NCI-H460 (cell line): ENCODE data around the gene TBCB. TPM values are rescaled to one million over a fixed set of nuclear protein-coding genes. Genes with fewer than 3 reads are reported as not detected.
"Not testable (repeated sequence)": the region's sequence is repeated elsewhere in the genome, so short reads cannot be mapped to it uniquely, and the experiment has no call there.

ENCODE experiments used
- DNase-seq: peaks from one replicate; pipeline ENCODE4 v3.0.0-alpha.2; 2016; ENCODE audit warnings: low read depth; ENCODE audit errors: extremely low read depth
- total RNA-seq: library from RNA; depleted of rRNA; stranded (reverse); fragments of >200 nt; shearing (Covaris generic); gene quantifications from 2 replicates; pipeline ENCODE4 v1.2.3, GENCODE V29; 2014

The TBCB gene
- total RNA-seq, 1 experiment from 2014 or later, result 147 TPM

DNA sequence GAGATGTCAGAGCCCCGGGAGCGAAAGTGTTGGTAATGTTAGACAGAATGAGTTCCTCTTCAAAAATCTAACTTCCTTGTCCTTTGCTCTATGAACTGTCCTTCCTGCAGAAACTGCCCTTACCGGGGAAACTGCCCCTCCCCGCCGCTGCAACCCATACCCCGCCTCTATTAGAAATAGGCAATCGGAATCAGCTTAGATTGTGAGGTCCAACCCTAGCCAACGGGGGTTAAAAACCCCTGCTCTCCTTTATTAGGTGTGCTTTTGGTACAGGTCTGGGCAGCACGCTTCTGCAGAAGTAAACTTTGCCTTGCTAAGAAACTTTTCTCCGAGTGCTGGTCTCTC lies 13.1 kb downstream of the TBCB start:
- DNase-seq, result no peak

DNA sequence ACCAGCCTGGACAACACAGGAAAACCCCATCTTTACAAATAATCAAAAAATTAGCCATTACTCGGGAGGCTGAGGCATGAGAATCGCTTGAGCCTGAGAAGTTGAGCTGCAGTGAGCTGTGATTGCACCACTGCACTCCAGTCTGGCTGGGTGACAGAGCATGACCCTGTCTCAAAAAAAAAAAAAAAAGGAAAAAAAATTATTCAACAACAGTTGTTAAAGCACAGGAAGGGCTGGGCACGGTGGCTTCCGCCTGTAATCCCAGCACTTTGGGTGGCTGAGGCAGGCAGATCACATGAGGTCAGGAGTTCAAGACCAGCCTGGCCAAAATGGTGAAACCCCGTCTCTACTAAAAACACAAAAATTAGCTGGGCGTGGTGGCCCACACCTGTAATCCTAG lies 16.0 kb downstream of the TBCB start:
- DNase-seq, result not testable (repeated sequence)

DNA sequence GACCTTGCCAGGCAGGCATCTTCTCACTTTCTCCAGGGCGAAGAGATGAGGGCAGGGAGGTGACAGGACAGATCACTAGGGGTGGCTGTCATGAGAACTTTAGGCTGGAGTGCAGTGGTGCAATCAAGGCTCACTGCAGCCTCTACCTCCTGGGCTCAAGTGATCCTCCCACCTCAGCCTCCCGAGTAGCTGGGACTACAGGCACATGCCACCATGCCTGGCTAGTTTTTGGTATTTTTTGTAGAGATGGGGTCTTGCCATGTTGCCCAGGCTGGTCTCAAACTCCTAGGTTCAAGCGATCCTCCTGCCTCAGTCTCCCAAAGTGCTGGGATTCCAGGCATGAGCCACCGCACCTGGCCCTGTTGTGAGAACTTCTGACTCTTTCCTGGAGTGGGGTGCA lies 19.6 kb downstream of the TBCB start:
- not testable (repeated sequence) for DNase-seq

DNA sequence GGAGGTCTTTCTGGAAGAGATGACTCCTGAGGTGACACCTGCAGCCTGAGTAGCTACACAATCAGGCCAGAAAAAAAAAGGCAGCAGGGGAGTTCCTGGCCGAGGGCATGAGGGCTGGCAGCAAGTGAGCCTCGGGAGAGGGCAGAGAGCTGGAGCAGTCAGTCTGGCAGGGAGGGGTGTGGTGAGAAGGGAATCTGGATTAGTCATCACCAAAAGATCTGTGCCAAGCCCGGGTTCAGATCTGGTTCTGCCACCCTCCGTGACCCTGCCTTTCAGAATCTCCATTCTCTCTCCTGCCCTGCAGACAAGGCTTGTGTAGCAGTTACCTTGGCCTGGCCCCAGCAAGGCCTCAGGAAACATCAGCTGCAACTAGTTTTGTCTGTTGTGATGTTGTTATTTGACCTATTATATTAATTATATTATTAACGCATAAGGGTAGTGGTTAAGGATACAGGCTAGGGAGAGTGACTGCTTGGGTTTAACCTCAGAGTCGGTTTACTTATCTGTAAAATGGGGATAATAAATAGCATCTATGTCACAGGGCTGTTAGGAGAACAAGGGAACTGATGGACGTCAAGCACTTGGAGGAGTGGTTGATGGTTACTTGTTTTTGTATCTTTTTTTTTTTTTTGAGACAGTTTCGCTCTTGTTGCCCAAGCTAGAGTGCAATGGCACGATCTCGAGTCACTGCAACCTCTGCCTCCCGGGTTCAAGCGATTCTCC lies 21.9 kb downstream of the TBCB start:
- peak; percentile 57 for DNase-seq

DNA sequence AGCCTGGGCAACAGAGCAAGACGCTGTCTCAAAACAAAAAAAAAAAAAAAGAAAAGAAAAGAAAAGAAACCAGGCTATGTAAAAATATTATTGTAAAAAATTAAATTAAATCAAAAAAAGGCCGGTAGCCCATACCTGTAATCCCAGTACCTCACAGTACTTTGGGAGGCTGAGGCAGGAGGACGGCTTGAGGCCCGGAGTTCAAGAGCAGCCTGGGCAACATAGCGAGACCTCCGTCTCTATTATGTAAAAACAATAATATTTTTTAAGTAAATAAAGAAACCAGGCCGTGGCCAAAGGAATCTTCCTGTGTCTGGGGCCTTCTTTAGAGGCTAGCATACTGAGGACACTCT lies 23.8 kb downstream of the TBCB start:
- no peak for DNase-seq

DNA sequence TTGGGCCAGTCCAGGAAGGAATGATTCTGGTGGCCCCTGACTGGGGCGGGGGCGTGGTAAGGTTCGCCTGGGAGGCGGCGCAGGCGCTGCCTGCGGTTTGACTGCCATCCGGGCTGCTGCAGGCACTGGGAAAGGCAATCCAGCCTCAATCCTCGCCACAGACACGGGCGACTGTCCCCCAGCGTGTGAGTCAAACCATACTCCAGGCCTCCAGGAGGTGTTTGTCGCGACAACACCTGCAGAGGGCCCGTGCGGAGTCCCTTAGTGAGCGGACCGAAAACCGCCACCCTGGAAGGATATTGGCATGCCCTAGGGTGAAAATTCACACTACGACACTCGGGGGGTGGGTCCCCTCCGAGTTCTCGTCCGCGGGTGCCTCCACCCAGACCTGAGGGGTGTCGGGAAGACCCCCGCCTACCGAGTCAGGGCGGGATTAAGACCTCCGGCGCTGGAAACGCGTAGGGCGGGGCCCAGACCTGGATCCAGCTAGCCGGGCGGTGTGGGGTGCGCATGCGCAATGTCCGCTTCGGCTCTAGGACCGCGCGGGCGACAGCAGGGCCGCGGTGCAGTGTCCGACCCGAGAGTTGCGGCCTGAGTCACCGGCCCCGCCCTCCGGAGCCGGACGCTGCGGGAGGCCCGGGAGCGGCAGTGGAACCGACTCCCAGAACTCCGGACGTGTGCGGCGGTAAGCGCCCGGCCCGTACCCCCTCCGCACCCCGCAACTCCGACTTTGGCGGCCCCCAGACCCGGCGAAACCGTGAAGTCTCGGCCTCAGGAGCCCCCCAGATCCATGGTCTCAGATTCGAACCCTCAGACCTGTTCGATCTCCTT lies 24.4 kb downstream of the TBCB start, which contains the start of gene CAPNS1:
CAPNS1 (plus strand) TSS at position 594 of the 831 bp plus-strand sequence. CDS start 946 bp downstream, outside the sequence.
- DNase-seq, result peak; percentile 97

DNA sequence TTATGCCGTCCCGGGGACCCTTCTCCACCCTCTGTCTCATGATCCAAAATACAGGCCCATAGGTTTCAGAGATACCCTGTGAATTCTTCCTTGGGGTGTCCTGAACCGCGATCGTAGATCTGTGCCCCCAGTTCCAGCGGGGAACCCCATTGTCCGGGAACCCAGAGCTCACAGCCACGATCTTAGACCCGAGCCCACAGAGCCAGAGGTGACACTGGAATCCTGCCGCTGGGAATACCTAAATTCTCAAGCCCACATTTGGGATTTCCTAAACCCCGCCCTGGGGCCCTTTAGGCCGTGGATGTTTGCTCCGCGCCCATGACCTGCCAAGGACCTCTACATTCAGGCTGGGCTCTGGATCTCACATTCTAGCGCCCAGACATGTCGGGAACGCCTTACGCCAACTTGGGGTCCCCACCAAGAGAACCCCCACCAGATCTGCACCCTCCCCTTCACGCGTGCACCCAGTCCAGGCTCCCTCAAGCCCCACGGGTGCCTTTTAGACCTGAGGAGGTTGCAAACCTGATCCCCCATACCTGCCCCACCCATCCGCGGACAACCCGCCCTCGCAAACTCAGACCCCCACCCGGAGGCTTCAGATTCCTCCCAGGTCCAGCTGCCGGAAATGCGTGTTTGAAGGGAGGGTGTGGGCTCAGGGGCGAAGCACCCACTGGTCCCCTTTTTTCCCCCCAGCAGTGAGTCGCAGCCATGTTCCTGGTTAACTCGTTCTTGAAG lies 25.2 kb downstream of the TBCB start:
- peak; percentile 54 for DNase-seq

DNA sequence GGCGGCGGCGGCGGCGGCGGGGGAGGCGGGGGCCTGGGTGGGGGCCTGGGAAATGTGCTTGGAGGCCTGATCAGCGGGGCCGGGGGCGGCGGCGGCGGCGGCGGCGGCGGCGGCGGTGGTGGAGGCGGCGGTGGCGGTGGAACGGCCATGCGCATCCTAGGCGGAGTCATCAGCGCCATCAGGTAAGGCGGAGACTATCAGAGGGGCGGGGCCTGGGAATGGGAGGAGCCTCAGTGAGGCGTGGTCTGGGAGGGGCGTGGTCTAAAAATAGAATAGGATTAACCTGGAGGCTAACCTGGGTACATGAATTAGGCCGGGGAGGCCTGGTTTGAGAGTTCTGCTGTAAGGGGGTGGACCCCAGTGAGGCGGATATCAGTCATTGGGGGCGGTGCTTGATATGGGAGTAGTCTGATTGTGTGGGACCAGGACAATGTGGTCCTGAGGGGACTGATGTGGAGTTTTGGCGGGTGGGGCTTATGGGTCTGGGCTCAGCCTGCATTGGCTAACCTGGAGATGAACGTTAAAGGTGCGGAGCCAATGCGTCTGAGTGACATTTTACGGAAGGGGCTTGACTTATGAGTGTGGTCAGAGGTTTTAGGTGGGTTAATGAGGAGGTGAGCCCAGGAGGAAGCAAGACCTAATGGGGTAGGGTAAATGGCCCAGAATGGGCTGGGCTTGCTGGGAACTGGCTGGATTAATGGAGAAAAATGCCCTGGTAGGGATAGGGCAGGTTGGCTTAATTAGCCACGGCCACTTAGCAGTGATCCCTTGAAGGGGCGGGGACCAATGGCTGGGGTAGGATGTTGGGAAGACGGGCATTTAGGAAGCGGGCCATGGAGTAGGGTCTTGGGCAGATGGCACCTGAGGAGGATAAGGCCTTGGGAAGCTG lies 26.0 kb downstream of the TBCB start:
- peak; percentile 86 for DNase-seq

DNA sequence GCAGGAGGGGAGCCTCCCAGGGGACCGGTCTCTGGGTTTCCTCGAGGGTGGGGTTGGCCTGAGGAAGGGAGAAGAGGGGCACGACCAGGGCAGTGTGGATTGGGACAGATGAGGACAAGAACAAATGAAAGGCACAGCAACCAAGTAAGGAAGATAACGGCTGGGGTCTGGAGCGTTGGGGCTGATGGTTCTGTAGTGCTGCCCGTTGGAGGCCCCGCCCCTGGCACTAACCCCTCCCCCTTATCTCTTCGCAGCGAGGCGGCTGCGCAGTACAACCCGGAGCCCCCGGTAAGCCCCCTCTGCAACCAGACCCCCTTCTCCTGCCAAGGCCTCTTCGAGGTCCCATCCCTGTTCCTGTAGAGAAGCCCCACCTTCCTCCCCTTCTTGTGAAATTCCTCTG lies 26.8 kb downstream of the TBCB start:
- no peak for DNase-seq

DNA sequence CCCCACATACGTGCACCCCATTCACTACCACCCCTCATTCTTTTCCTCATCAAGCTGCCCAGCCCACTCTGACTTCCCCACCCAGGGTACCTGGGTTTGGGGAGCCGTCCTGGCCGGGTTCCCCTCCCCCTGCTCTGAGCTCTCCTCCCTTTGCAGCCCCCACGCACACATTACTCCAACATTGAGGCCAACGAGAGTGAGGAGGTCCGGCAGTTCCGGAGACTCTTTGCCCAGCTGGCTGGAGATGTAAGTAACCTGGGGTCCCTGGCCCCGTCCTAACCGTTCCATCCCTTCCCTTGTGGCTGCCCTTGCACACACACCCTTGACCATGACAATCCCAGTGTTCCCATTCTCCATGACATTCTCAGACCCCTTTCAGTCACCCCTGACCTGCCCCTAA lies 27.2 kb downstream of the TBCB start:
- DNase-seq, result no peak

DNA sequence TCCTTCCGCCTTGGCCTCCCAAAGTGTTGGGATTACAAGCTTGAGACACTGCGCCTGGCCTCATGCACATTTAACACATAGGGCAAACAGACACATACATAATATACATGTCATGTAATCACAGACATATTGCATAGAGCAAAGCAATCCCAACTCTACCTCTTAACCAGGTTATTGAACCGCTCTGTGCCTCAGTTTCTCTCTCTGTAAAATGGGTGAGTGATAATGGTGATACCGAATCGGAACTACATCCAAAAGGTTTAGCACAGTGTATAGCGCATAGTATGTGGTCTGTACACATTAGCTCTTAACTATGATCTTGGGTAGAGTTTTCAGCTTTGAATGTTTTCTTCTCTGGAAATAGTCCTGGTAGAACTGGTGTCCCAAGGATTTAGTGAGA lies 29.4 kb downstream of the TBCB start:
- no peak for DNase-seq

DNA sequence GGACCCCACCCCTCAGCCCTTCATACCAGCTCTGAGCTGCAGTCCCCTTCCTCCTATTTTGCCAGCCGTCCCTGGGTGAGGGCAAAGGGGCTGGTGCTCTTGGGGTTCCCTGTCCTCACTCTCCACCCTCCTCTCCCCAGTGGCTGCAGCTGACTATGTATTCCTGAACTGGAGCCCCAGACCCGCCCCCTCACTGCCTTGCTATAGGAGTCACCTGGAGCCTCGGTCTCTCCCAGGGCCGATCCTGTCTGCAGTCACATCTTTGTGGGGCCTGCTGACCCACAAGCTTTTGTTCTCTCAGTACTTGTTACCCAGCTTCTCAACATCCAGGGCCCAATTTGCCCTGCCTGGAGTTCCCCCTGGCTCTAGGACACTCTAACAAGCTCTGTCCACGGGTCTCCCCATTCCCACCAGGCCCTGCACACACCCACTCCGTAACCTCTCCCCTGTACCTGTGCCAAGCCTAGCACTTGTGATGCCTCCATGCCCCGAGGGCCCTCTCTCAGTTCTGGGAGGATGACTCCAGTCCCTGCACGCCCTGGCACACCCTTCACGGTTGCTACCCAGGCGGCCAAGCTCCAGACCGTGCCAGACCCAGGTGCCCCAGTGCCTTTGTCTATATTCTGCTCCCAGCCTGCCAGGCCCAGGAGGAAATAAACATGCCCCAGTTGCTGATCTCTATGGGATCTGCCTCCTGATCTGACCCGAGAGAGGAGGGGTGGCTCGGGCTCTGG lies 34.6 kb downstream of the TBCB start:
- no peak for DNase-seq

DNA sequence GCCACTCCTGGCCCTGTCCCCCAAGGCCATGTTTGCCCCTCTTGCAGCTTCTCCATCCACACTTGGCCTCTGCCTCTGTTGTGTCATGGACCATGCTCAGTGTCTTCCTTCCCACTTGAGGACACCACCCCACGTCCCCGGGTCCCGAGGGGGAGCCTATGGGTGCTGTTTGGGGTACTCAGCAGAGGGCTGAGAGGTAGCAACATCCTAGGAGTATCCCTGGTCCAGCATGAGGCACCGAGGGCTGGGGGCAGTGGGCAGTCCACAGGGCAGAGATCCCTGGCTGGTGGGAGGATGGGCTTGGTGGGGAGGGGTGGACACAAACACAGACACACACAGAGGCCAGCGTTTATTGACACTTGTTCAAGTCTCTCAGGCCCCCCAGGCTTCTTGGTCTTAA lies 35.3 kb downstream of the TBCB start:
- DNase-seq, result no peak

DNA sequence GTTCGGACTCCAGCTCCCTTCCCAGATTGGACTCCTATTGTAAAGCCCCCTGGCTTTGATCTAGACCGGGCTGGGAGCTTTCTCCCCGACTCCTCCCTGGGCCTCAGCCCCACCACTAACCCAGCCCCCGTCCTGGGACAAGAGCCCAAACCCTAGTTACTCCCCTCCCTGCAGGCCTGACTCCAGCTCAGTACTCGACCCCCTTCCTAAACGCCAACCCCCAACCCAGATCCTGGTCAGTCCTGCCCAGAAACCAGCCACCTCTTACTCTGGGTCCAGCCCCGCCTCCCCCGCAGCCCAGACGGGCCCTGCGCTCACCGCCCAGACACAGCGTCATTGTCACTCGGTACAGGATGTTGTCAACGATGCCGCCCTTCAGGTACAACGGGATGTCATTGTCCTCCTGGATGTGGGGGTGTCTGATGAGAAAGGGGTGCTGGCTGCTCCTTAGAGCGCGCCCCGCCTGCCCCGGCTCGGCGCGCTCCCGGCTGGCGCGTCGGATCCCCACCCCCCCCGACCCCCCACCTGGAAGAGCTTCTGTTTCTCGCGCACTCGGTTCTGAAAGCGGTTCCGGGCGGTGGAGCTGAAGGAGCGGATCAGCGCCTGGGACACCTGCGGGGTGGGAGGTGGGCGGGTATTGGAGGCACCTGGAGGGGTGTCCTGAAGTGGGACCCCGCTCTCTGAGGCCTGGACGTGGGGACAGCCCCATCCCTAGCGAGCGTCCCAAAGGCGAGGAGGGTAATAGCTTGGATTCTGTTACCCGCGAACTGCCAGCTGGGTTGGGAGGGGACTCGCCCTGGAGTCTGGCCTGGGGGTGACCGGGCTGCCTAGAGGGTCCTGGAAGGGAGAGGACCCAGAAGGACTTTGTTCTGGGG lies 36.1 kb downstream of the TBCB start:
- no peak for DNase-seq

DNA sequence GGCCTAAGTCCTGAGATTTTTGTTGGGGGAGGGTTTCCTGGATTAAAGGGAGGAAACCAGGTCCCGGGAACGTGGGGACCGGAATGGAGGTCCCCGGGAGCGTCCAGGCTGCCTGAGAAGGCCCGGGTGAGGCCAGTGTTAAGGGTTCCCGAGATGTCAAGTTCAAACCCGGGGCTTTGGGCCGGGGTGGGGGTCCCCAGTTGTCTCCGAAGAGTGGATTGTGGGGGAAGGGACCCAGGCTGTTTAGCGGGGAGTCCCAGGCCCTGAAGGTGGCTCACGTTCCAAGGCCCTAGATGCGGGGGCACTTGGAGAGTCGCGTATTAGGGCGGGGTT lies 36.7 kb downstream of the TBCB start:
- no peak for DNase-seq

DNA sequence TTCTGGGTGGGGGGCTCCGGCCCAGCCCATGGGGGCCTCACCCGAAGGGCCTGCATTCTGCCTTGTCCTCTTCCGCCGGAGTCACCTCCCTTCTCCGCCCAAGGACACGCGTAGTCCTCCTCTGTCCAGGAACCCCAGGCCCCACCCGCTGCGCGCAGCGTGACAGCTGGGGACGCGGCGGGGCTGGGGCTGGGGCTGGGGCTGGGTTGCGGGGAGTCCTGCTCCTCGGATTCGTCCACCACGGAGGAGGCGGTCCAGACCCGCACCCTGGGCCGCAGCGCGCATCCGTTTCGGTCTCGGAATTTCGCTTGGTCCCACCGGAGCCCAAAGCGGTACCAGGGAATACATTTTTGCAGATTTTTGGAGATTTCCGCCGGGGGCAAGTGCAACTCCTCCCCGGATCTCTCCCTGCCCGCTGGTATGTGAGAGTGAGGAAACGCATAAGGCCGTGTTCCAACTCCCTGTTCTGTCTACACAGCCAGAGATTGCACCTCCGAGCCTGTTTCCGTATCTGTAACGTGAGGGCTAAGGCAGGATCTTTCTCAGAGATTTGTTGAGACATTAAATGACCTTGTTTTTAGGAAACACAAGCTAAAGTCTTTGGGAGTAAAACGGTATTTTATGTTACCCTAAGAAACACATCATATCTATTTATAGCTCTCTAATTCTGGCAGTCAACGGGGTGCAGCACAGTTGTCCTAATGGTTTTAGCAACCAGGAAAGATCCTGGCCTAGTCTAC lies 37.3 kb downstream of the TBCB start, which contains the start of gene COX7A1:
COX7A1 (minus strand) TSS at position 96 of the 740 bp plus-strand sequence; CDS start at position 56, 40 bp downstream.
- DNase-seq, result no peak

DNA sequence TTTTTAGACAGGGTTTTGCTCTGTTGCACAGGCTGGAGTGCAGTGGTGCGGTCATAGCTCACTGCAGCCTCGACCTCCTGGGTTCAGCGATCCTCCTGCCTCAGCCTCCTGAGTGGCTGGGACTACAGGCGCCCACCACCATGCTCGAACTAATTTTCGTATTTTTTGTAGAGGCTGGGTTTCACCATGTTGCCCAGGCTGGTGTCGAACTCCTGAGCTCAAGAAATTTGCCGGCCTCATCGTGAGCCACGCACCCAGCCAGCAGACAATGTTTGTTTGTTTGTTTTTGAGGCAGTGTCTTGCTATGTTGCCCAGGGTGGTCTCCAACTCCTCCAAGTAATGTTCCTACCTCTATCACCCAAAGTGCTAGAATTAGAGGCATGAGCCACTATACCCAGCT lies 37.9 kb downstream of the TBCB start:
- DNase-seq, result no peak
